GM13977 (cell line): Measurements from ENCODE around the gene TPT1.

Source experiments
- DNase-seq: peaks from one replicate; pipeline ENCODE4 v3.0.0; 2012; ENCODE audit warnings: low spot score
- CTCF ChIP-seq: IDR thresholded peaks from 2 replicates; pipeline ENCODE4 v1.5.1; 2012; ENCODE audit warnings: mild to moderate bottlenecking, control low read depth; ENCODE audit not compliant: insufficient read depth; ENCODE audit errors: extremely low read depth, missing control alignments
- in situ Hi-C: fragments of 300-500 bp; cut with MboI; formaldehyde crosslinking; loops from one replicate; pipeline ENCODE4 v1.12.0; 2022; ENCODE audit warnings: low sequenced_read_pairs, low pct_unique_long_range_greater_than_20kb, mixed read lengths, inconsistent platforms; ENCODE audit not compliant: unreplicated experiment

TPT1 gene

GRCh38 chr13:45370922-45371406 lies 30.0 kb upstream of the TPT1 start:
- in situ Hi-C loops: no loop called here
- peak; percentile 92 for TF ChIP-seq CTCF
- peak; percentile 67 for DNase-seq

- no peak for DNase-seq
- in situ Hi-C loops: no loop called here
- TF ChIP-seq CTCF: no peak
Observed at GRCh38 chr13:45369116-45369515, 28.1 kb upstream of the TPT1 start.

- in situ Hi-C loops: no loop called here
- no peak for DNase-seq
- TF ChIP-seq CTCF: no peak
Observed at GRCh38 chr13:45368571-45368970, 27.6 kb upstream of the TPT1 start.

GRCh38 chr13:45368005-45368404 lies 27.0 kb upstream of the TPT1 start:
- no peak for DNase-seq
- TF ChIP-seq CTCF: no peak
- in situ Hi-C loops: no loop called here

GRCh38 chr13:45367358-45367757 lies 26.4 kb upstream of the TPT1 start:
- in situ Hi-C loops: no loop called here
- DNase-seq: peak; percentile 88
- TF ChIP-seq CTCF: no peak

- in situ Hi-C loops: no loop called here
- no peak for DNase-seq
- no peak for TF ChIP-seq CTCF
Observed at GRCh38 chr13:45365558-45365885, 24.5 kb upstream of the TPT1 start.

- no peak for DNase-seq
- in situ Hi-C loops: no loop called here
- TF ChIP-seq CTCF: no peak
Observed at GRCh38 chr13:45364876-45365557, 24.0 kb upstream of the TPT1 start.
